NB4 (cell line): ENCODE data around the gene FAM204A.

Experiments
- CTCF ChIP-seq: IDR thresholded peaks from one replicate; pipeline ENCODE4 v1.5.1; 2012; ENCODE audit warnings: low read depth, low read length
- MAX ChIP-seq: IDR thresholded peaks from 2 replicates; pipeline ENCODE4 v1.6.1; 2011; ENCODE audit warnings: low read depth, low read length
- POLR2A ChIP-seq: IDR thresholded peaks from 2 replicates; pipeline ENCODE4 v1.6.1; 2011; ENCODE audit warnings: mild to moderate bottlenecking; ENCODE audit not compliant: insufficient read length; ENCODE audit errors: extremely low read depth

DNA sequence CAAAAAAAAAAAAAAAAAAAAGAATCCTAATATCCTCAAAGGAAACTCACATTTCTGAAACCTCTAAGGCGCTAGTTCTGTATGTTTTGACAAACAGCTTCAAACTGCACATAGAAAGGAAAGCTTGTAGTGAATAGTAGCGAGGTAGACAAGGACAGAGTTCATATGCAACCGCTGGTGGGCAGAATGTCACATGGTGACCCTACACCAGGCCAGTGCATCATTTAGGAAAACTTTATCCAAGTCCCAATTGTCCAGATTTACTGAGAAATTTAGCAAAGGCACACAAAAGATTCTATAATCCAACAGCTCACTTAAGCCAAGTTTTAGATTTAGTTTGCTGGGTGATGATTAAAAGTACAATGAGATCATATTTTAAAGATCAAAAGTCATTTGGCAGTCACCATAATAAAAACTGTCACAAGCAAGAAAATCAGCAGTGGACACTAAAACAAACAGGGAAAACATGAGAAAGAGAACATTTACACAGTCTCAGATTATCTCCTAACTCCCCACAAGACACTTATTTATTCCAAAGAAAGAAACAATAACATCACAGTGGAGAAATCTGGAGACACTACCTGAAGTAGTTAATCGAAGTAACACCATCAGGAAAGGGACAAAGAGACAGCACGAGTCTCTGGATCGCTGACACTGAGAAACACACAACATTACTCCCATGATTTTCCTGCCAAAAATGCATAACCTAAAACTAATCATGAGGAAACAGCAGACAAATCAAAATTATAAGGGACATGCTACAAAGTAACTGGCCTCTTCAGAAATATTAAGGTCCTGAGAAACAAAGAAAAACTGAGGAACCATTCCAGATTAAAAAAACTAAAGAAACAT is 20.2 kb downstream of the FAM204A start:
- TF ChIP-seq CTCF: no peak
- TF ChIP-seq POLR2A: no peak
- no peak for TF ChIP-seq MAX
